NB4 (cell line): ENCODE data around the gene UGT2B10.

Source experiments
- CTCF ChIP-seq: IDR thresholded peaks from one replicate; pipeline ENCODE4 v1.5.1; 2012; ENCODE audit warnings: low read depth, low read length
- MYC ChIP-seq: IDR thresholded peaks from 2 replicates; pipeline ENCODE4 v1.6.1; 2011; ENCODE audit warnings: low read depth, low read length
- POLR2A ChIP-seq: IDR thresholded peaks from 2 replicates; pipeline ENCODE4 v1.6.1; 2011; ENCODE audit warnings: mild to moderate bottlenecking; ENCODE audit not compliant: insufficient read length; ENCODE audit errors: extremely low read depth

- no peak for TF ChIP-seq POLR2A
- TF ChIP-seq CTCF, result no peak
- TF ChIP-seq MYC, result no peak
Measured at GRCh38 chr4:68831642-68832041, 15.8 kb downstream of the UGT2B10 start.
